Epidermal melanocyte (primary cell): Measurements from ENCODE around the gene ASPG.
A peak's percentile ranks its signal among the peaks of the same experiment; 100 is the strongest.

ENCODE experiments used
- DNase-seq: peaks from one replicate; pipeline ENCODE4 v3.0.0; 2011; ENCODE audit warnings: low spot score; ENCODE audit not compliant: insufficient read length

Gene ASPG

DNA sequence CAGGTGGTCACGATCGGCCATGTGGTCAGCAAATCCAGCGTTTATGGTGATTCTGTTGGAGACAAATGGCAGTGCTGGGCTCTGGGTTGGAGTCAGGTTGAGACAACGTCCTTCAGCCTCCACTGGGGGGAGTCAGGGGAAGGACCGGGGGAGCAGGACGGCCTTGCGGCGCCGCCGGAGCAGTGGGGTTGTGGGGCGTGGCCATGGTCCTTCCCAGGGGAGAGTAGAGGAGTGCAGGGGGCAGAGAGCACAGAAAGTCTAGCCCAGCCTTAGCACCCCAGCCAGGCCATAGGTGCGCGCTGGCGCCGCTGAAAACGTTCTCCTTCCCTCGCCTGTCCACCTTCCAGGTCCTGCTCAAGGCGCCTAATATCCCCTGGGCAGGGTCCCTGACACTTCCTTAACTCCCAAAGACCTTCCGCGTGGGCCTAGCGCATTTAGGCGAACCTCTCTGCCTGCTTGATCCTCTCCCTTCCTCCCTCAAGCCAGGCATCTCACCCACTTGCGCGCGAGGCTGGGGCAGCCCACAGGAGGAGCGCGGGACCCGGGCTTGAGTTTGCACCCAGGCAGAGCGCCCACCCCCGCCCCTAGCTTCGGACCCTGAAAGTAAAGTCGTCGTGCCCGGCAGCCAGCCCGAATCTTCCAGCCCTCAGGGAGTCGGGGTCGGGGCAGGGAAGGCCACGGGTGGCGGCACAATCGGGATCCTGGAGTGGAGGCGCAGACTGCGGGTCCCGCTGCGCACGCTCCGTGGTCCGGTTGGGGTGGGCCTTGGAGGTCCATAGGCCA is 49.8 kb downstream of the ASPG start:
- DNase-seq: no peak

DNA sequence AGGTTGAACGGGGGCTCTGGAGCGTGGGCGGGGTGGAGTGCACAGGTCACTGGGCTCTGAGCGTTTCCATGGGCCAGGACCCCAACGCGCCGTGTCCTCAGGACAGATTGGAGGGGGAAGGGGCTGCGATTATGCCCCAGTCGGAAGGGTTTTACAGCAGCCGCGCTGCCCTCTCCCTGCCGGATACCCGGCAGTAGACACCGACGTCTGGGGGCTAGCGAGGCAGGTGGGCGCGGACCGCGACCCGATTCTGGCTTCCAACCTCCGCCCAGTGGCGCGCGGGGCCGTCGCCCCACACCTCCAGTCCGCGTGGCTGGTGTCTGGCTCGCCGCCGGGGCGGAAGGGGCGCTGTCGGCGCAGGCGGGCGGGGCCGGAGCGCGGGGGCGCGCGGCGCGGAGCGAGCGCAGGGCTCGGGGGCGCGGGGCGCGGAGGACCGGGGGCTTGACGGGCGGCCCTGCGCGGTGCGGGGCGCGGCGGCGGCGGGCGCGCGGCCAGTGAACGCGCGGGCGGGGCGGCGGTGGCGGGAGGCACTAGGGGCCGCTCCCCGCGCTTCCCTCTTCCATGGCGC is 50.5 kb downstream of the ASPG start:
- DNase-seq: no peak

DNA sequence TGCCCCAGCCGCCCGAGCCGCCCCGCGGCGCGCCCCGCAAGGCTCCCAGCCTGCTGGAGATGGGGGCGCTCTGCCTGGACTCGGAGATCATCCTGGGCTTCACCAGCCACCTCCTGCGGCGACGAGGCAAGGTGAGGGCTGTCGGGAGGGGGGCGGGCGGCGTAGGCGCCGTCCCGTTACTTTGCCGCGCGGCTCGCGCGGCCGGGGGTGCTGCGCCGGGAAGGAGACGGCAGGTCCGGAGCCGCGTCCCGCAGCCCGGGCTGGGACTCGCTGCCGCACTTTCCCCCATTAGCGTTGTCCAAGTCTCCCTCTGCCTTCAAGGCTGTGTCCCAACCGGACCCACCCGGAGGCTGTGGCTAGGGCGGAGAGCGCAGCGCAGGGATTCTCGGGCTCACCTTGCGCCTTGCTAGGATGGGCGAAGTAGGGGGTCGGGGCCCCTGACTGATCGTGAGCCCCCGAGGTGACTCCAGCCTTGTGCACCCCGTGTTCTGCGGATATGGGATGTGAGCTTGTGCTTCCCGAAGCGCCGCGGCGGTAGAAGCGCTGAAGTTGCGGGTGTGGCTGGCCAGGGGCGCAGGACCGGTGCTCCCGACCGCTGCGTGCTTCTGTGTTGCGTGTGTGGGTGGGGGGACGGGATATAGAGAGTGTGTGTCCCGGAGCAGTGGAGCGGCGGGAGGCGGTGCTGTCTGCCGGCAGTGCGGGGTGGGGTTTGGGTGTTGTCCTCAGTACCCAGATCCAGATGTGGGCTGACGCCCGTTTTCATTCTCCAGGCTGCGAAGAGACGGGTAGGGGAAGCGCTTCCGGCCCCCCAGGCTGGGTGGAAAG is 51.2 kb downstream of the ASPG start:
- DNase-seq: no peak

- DNase-seq: peak; percentile 65
Measured at GRCh38 chr14:104137297-104138097, 52.0 kb downstream of the ASPG start.

DNA sequence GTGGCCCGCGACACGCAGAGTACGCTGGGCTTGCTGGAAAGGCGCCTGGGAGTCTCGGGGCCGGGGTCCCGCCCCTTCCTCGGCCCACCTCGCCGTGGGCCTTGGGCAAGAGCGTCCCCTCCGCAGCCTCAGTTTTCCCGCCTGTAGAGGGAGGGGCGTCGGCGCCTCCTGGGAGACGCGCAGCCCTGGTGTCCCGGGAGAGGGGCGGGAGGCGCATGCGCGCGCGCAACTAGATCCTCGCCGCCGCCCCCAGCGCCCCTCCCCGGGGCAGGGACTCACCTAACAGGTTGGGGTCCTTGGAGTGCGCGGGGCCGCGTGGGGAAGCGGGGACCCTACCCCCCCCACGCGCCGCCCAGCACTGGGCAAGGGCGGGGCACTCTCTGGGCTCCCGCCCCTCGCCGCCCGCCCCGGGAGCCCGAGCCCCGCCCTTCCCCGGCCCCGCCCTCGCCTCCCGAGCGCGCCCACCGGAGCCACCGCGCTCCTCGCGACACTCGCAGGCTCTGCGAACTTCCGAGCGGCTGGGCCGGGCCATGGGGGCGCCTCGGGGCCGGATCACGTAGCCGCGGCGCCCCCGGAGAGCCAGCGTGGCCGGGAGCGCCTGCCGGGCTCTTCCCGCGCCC is 52.7 kb downstream of the ASPG start, which contains the start of gene KIF26A:
Gene KIF26A, plus strand, starts transcription at position 490 of the 620 bp plus-strand sequence. CDS start 136 bp downstream, outside the sequence.
- DNase-seq: no peak

- no peak for DNase-seq
Measured at GRCh38 chr14:104138718-104139459, 53.4 kb downstream of the ASPG start.

- DNase-seq: no peak
Measured at GRCh38 chr14:104139460-104140212, 54.1 kb downstream of the ASPG start.

DNA sequence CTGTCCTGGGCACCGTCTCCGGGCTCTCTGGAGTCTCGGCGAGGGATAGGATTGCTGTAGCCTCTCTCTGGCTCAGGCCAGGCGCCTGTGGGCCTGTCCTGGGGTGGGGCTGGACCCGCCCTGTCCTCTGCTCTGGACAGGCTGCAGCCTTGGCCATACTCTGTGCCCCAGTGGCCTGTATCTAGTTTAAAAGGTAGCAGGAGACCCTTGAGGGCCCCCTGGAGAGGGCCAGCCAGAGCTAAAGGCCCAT is 54.6 kb downstream of the ASPG start:
- DNase-seq: no peak

- no peak for DNase-seq
Measured at GRCh38 chr14:104140463-104141331, 55.2 kb downstream of the ASPG start.

DNA sequence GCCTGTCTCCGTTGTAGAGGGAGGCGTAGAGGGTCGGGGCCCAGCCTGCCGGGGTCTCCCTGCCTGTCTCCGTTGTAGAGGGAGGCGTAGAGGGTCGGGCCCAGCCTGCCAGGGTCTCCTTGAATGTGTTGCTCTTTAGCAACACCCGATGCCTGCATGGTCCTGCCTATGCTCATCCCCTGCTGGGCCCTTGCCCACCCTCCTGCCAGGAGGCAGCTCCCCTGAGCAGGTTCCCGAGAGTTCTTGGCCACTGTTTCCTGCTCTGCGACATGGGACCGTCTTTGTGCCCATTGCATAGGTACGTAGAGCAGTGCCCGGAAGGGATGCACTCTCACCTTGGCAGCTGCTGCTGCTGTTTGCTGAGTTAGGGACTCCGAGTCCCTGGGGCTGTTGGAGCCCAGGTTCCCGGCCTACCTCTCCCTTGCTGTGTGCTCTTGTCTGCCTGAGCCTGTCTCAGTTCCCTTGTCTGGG is 56.2 kb downstream of the ASPG start:
- DNase-seq: no peak

DNA sequence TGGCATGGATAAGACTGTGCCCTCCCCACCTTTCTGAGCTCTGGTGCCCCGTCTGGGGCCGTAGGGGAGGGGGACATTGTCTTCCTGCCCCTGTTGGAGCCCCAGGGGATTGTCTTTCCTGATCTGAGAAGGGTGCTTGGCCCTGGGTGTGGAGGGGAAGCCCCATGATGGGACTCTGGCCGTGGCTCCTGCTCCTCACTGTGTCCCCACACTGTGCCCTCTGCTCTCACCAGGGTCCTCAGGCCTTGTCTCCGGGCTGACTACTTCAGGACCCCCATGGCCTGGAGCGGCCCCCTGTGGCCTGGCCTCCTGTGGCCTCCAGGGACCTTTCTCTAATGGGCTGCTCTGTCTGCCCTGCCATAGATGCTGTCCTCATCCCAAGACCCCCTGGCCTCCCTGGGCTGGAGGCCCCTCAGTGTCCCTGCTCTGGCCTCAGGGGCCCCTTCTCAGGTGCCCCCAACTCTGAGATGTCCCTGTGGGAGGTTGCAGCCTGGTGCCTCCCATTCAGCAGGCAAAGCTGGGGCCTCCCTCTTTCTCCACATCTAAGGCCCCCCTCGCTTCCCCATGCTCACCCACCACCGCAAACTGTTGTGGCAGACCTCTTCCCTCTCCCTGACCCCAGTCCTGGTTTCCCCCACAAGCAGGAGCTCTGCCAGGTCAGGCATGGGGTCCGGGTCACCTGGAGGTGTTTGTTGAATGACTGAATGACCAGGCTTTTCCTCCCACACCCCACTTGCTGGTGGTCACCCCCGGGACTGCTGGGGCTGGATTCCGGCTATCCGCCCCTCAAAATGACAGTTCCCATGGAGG is 56.8 kb downstream of the ASPG start:
- DNase-seq: no peak

GRCh38 chr14:104142946-104143470 is 57.5 kb downstream of the ASPG start:
- no peak for DNase-seq

- DNase-seq: no peak
Measured at GRCh38 chr14:104143521-104144452, 58.3 kb downstream of the ASPG start.

DNA sequence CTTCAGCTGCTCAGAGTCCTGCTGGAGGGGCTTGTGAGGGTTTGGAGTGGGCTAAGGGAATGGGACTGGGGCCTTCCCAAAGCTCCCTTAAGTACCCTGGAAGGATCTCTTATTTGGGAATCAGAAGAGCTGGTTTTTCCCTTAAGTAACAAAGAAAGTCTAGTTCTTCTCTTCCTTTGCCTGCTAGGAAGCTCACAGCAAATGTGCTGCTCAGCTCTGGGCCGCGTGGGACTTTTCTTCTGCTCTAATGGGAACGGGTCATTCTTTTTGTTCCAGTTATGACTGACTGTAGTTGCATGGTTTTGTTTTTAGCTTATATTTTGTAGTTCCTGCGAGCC is 58.9 kb downstream of the ASPG start:
- DNase-seq: no peak

GRCh38 chr14:104144911-104145825 is 59.7 kb downstream of the ASPG start:
- no peak for DNase-seq
